Measurements from ENCODE around the gene LAMA2.

DNA sequence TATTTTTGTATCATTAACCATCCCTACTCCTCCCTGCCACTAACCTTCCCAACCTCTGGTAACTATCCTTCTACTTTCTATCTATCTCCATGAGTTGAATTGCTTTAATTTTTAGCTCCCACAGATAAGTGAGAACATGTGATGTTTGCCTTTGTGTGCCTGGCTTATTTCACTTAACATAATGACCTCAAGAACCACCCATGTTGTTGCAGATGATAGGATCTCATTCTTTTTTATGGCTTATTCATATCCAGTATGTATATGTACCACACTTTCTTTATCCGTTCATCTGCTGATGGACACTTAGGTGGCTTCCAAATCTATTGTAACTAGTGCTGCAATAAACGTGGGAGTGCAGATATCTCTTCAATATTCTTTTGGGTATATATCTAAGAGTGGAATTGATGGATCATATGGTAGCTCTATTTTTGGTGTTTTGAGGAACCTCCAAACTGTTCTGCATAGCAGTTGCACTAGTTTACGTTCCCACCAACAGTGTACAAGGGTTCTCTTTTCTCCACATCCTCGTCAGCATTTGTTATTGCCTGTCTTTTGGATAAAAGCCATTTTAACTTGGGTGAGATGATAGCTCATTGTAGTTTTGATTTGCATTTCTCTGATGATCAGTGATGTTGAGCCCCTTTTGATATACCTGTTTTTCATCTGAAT is 625.7 kb downstream of the LAMA2 start:
- TF ChIP-seq, protein P1, sequence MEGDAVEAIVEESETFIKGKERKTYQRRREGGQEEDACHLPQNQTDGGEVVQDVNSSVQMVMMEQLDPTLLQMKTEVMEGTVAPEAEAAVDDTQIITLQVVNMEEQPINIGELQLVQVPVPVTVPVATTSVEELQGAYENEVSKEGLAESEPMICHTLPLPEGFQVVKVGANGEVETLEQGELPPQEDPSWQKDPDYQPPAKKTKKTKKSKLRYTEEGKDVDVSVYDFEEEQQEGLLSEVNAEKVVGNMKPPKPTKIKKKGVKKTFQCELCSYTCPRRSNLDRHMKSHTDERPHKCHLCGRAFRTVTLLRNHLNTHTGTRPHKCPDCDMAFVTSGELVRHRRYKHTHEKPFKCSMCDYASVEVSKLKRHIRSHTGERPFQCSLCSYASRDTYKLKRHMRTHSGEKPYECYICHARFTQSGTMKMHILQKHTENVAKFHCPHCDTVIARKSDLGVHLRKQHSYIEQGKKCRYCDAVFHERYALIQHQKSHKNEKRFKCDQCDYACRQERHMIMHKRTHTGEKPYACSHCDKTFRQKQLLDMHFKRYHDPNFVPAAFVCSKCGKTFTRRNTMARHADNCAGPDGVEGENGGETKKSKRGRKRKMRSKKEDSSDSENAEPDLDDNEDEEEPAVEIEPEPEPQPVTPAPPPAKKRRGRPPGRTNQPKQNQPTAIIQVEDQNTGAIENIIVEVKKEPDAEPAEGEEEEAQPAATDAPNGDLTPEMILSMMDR (IDR thresholded peaks at IDR 0.05; ENCODE audit: control extremely low read depth in 1 of 3, insufficient read depth in 1 of 3, low read depth in 1 of 3, low read length in 3 of 3), result no peak
- TF ChIP-seq, protein P2, sequence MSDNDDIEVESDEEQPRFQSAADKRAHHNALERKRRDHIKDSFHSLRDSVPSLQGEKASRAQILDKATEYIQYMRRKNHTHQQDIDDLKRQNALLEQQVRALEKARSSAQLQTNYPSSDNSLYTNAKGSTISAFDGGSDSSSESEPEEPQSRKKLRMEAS (IDR thresholded peaks at IDR 0.05), result no peak
- TF ChIP-seq KDM1A (IDR thresholded peaks at IDR 0.05; ENCODE audit: borderline replicate concordance, low read length), result no peak
- TF ChIP-seq CHD2 (IDR thresholded peaks at IDR 0.05; ENCODE audit: low read length), result no peak
- TF ChIP-seq JUN (IDR thresholded peaks at IDR 0.05; ENCODE audit: low read depth, low read length), result no peak
- no peak for TF ChIP-seq ASH2L (IDR thresholded peaks at IDR 0.05; ENCODE audit: low read length)
- no peak for TF ChIP-seq BACH1 (IDR thresholded peaks at IDR 0.05; ENCODE audit: low read length)
- TF ChIP-seq RAD21 (IDR thresholded peaks at IDR 0.05 in 1 of 2, conservative IDR thresholded peaks at IDR 0.05 in 1 of 2; ENCODE audit: low read depth in 2 of 2, low read length in 2 of 2), result no peak
- no peak for TF ChIP-seq CHD1 (IDR thresholded peaks at IDR 0.05; ENCODE audit: low read depth, low read length)
